IMR-90 (cell line): ENCODE data around the gene DBNDD1. TPM values are rescaled to one million over a fixed set of nuclear protein-coding genes. Genes with fewer than 3 reads are reported as not detected.

Source experiments
- ATAC-seq: fragments of 200-7000 bp; cut with Tn5 transposase; 2 replicates; pipeline ENCODE4 v1.9.1; 2020; ENCODE audit warnings: low read depth, mild to moderate bottlenecking, moderate library complexity
- BruUV-seq: library from RNA; stranded (reverse); fragments of 400-500 nt; replicated peaks from 2 replicates; lab custom pipeline; 2021; lab: Mats Ljungman, UMichigan
- CTCF ChIA-PET: fragments of 300-600 bp; formaldehyde crosslinking; extraction: SDS; loops from one replicate; lab custom pipeline; 2021; ENCODE audit warnings: antibody characterized with exemption; lab: Yijun Ruan, JAX
- POLR2A ChIA-PET: fragments of 300-600 bp; sonication (Branson Sonifier 250); formaldehyde crosslinking; loops from one replicate; lab custom pipeline; 2022; ENCODE audit warnings: antibody characterized with exemption; ENCODE audit not compliant: unreplicated experiment; lab: Charles Lee
- DNase-seq: peaks from one replicate; pipeline ENCODE4 v3.0.0; 2013
- H2AFZ ChIP-seq: replicated peaks from 2 replicates; pipeline ENCODE3; 2013; ENCODE audit warnings: low read length, mild to moderate bottlenecking; ENCODE audit not compliant: poor library complexity
- H2AK5ac ChIP-seq: 2 replicates; pipeline ENCODE4 v1.6.1; 2013; ENCODE audit warnings: low read depth, low read length, inconsistent platforms
- H2AK9ac ChIP-seq: replicated peaks from 2 replicates; pipeline ENCODE3; 2013; ENCODE audit warnings: mild to moderate bottlenecking, low read depth, low read length, moderate library complexity; ENCODE audit not compliant: poor library complexity
- H2BK120ac ChIP-seq: 2 replicates; pipeline ENCODE4 v1.6.1; 2013; ENCODE audit warnings: low read depth, low read length, inconsistent platforms
- H2BK15ac ChIP-seq: 3 replicates; pipeline ENCODE4 v1.6.1; 2013; ENCODE audit warnings: low read depth, low read length, inconsistent platforms
- H2BK20ac ChIP-seq: 2 replicates; pipeline ENCODE4 v1.6.1; 2013; ENCODE audit warnings: low read depth, mild to moderate bottlenecking, inconsistent platforms, low read length, moderate library complexity
- H2BK5ac ChIP-seq: 2 replicates; pipeline ENCODE4 v1.6.1; 2013; ENCODE audit warnings: mild to moderate bottlenecking, low read depth, low read length, inconsistent platforms; ENCODE audit not compliant: poor library complexity, severe bottlenecking
- H3K14ac ChIP-seq: replicated peaks from 2 replicates; pipeline ENCODE4 v1.6.1; 2013; ENCODE audit warnings: low read depth, low read length, inconsistent platforms
- H3K18ac ChIP-seq: 2 replicates; pipeline ENCODE4 v1.6.1; 2013; ENCODE audit warnings: low read depth, low read length, control low read depth
- H3K23ac ChIP-seq: 2 replicates; pipeline ENCODE4 v1.6.1; 2013; ENCODE audit warnings: low read depth, low read length, inconsistent platforms
- H3K27ac ChIP-seq: 2 replicates; pipeline ENCODE4 v1.5.1; 2013; ENCODE audit warnings: mild to moderate bottlenecking, control low read depth, low read length; ENCODE audit not compliant: insufficient read depth
- H3K27me3 ChIP-seq: 2 replicates; pipeline ENCODE4 v1.6.1; 2013; ENCODE audit warnings: low read length; ENCODE audit not compliant: control insufficient read depth, insufficient read depth
- H3K36me3 ChIP-seq: 2 replicates; pipeline ENCODE4 v1.6.1; 2013; ENCODE audit warnings: low read length, mixed read lengths; ENCODE audit not compliant: control insufficient read depth, insufficient read depth
- H3K4ac ChIP-seq: 2 replicates; pipeline ENCODE4 v1.6.1; 2013; ENCODE audit warnings: low read depth, low read length, inconsistent platforms
- H3K4me1 ChIP-seq: 2 replicates; pipeline ENCODE4 v1.6.1; 2013; ENCODE audit warnings: low read length, mixed read lengths; ENCODE audit not compliant: control insufficient read depth, insufficient read depth
- H3K4me2 ChIP-seq: 2 replicates; pipeline ENCODE4 v1.6.1; 2013; ENCODE audit warnings: low read depth, mild to moderate bottlenecking, control low read depth, low read length, moderate library complexity
- H3K4me3 ChIP-seq: 2 replicates; pipeline ENCODE4 v1.5.1; 2013; ENCODE audit warnings: low read depth, mild to moderate bottlenecking, control low read depth, low read length, moderate library complexity; ENCODE audit not compliant: insufficient read depth
- H3K56ac ChIP-seq: 2 replicates; pipeline ENCODE4 v1.6.1; 2013; ENCODE audit warnings: low read length, inconsistent platforms; ENCODE audit not compliant: insufficient read depth; ENCODE audit errors: extremely low read depth
- H3K79me1 ChIP-seq, 2 experiments: 2 replicates each; pipeline ENCODE4 v1.6.1; 2013; ENCODE audit warnings: low read length in 2 of 2, inconsistent platforms in 1 of 2, low read depth in 1 of 2
- H3K9ac ChIP-seq: 2 replicates; pipeline ENCODE4 v1.6.1; 2013; ENCODE audit warnings: low read depth, low read length, control low read depth
- H3K9me1 ChIP-seq: 2 replicates; pipeline ENCODE4 v1.6.1; 2013; ENCODE audit warnings: low read length, inconsistent platforms; ENCODE audit not compliant: insufficient read depth
- H3K9me3 ChIP-seq: 2 replicates; pipeline ENCODE4 v1.6.1; 2013; ENCODE audit warnings: low read length; ENCODE audit not compliant: control insufficient read depth, insufficient read depth
- H4K20me1 ChIP-seq: 2 replicates; pipeline ENCODE4 v1.6.1; 2013; ENCODE audit warnings: low read length, inconsistent platforms; ENCODE audit not compliant: insufficient read depth
- H4K5ac ChIP-seq: 2 replicates; pipeline ENCODE4 v1.6.1; 2013; ENCODE audit warnings: mild to moderate bottlenecking, low read depth, low read length, control low read depth
- H4K8ac ChIP-seq, 2 experiments: 2 replicates each; pipeline ENCODE4 v1.6.1; 2013; ENCODE audit warnings: low read depth in 2 of 2, low read length in 2 of 2, control low read depth in 1 of 2, inconsistent platforms in 1 of 2
- H4K91ac ChIP-seq: 2 replicates; pipeline ENCODE4 v1.6.1; 2013; ENCODE audit warnings: low read depth, low read length, inconsistent platforms; ENCODE audit not compliant: insufficient read depth
- BHLHE40 ChIP-seq: fragments of 150-350 bp; IDR thresholded peaks from 2 replicates; pipeline ENCODE4 v1.6.1; 2016; ENCODE audit warnings: mild to moderate bottlenecking, low read depth, low read length
- CEBPB ChIP-seq: IDR thresholded peaks from 2 replicates; pipeline ENCODE4 v1.6.1; 2012; ENCODE audit warnings: low read depth, low read length, improper control_type of control experiment
- CHD1 ChIP-seq: IDR thresholded peaks from 2 replicates; pipeline ENCODE4 v1.6.1; 2012; ENCODE audit warnings: low read depth, low read length, improper control_type of control experiment
- ELK1 ChIP-seq: fragments of 150-350 bp; IDR thresholded peaks from 2 replicates; pipeline ENCODE4 v1.6.1; 2016; ENCODE audit warnings: low read depth, mild to moderate bottlenecking, low read length, moderate library complexity, borderline replicate concordance
- FOS ChIP-seq: fragments of 150-350 bp; IDR thresholded peaks from 2 replicates; pipeline ENCODE4 v1.6.1; 2016; ENCODE audit warnings: low read depth, low read length
- MAFK ChIP-seq: IDR thresholded peaks from 2 replicates; pipeline ENCODE4 v1.6.1; 2012; ENCODE audit warnings: low read depth, low read length, improper control_type of control experiment
- MAZ ChIP-seq: IDR thresholded peaks from 2 replicates; pipeline ENCODE4 v1.6.1; 2012; ENCODE audit warnings: low read depth, mild to moderate bottlenecking, low read length, improper control_type of control experiment, moderate library complexity, borderline replicate concordance
- MXI1 ChIP-seq: IDR thresholded peaks from 2 replicates; pipeline ENCODE4 v1.6.1; 2012; ENCODE audit warnings: low read depth, mild to moderate bottlenecking, low read length, moderate library complexity, borderline replicate concordance
- NFE2L2 ChIP-seq: fragments of 150-350 bp; IDR thresholded peaks from 2 replicates; pipeline ENCODE4 v1.6.1; 2016; ENCODE audit warnings: low read depth, mild to moderate bottlenecking, low read length
- POLR2A ChIP-seq: IDR thresholded peaks from 2 replicates; pipeline ENCODE4 v1.6.1; 2012; ENCODE audit warnings: mild to moderate bottlenecking, low read depth, low read length
- RAD21 ChIP-seq: IDR thresholded peaks from 2 replicates; pipeline ENCODE4 v1.6.1; 2012; ENCODE audit warnings: low read length, improper control_type of control experiment
- RCOR1 ChIP-seq: IDR thresholded peaks from 2 replicates; pipeline ENCODE4 v1.6.1; 2012; ENCODE audit warnings: mild to moderate bottlenecking, low read length, improper control_type of control experiment; ENCODE audit not compliant: insufficient replicate concordance
- RFX5 ChIP-seq: IDR thresholded peaks from 2 replicates; pipeline ENCODE4 v1.8.0; 2012; ENCODE audit warnings: low read depth, mild to moderate bottlenecking, low read length, moderate library complexity
- SMC3 ChIP-seq: fragments of 150-350 bp; IDR thresholded peaks from 2 replicates; pipeline ENCODE4 v1.6.1; 2016; ENCODE audit warnings: low read depth, mild to moderate bottlenecking, antibody characterized with exemption, low read length, moderate library complexity
- USF2 ChIP-seq: fragments of 150-350 bp; IDR thresholded peaks from 2 replicates; pipeline ENCODE4 v1.6.1; 2017; ENCODE audit warnings: mild to moderate bottlenecking, antibody characterized with exemption, low read length, low read depth
- WGBS, 2 experiments: methylation state at CpG; one replicate each; pipeline versions ENCODE4 v1.1.5 to v1.1.7; 2013; ENCODE audit warnings: missing lambda C conversion rate in 2 of 2; ENCODE audit not compliant: insufficient read length in 1 of 2; ENCODE audit errors: extremely low coverage in 2 of 2; 5-methylcytosine and 5-hydroxymethylcytosine counted together
- dilution Hi-C: fragments of 300-500 bp; cut with HindIII; formaldehyde crosslinking; loops from one replicate; pipeline ENCODE4 v1.14.3; 2018; ENCODE audit warnings: low sequenced_read_pairs; ENCODE audit not compliant: unreplicated experiment
- in situ Hi-C: fragments of 300-500 bp; cut with MboI; formaldehyde crosslinking; loops from 3 replicates; pipeline ENCODE4 v1.14.3; 2019; ENCODE audit warnings: low sequenced_read_pairs, inconsistent platforms, mixed read lengths
- intact Hi-C: fragments of 100-400 bp; cut with micrococcal nuclease; formaldehyde crosslinking; loops from 2 replicates; pipeline ENCODE4 v1.10.0; 2022
- polyA plus RNA-seq, 3 experiments: library from polyadenylated mRNA; depleted of rRNA; stranded (reverse); fragments of >200 nt; gene quantifications; 2 replicates each; pipeline ENCODE4 v1.2.3, GENCODE V29; 2012; ENCODE audit warnings: low replicate concordance in 1 of 3
- total RNA-seq: library from RNA; depleted of rRNA; stranded (reverse); fragments of >200 nt; gene quantifications from 2 replicates; pipeline ENCODE4 v1.2.3, GENCODE V29; 2012
- TF ChIP-seq, protein P1 (sequence below): conservative IDR thresholded peaks from 2 replicates; pipeline ENCODE4 v1.5.1; 2012; ENCODE audit warnings: mild to moderate bottlenecking, low read depth, low read length, improper control_type of control experiment

Gene DBNDD1
- total and polyA plus RNA-seq, 2 of the 4 experiments (the other 2 are of a cell fraction), result 3.4 to 23.0 TPM

GRCh38 chr16:89957216-89957785 lies 62.0 kb downstream of the DBNDD1 start:
- Histone ChIP-seq H4K5ac (no peak overlapping the region), H4K91ac (no peak overlapping the region), H3K9me1 (no peaks in the 10 kb centered on the region; the same call in 1 of the 2 replicates), H3K23ac (no peak overlapping the region), H3K4me1 (no peaks in the 10 kb centered on the region), H4K20me1 (peaks cover 20% of the 10 kb centered on the region), H3K27ac (no peak overlapping the region), H3K27me3 (no peaks in the 10 kb centered on the region), H4K8ac (no peak overlapping the region), H3K14ac (no peak overlapping the region), H2BK20ac (no peak overlapping the region), H3K18ac (no peak overlapping the region), H3K4ac (no peak overlapping the region), H2AK9ac (no peak overlapping the region), H2AK5ac (no peak overlapping the region), H3K36me3 (peaks cover 48% of the 10 kb centered on the region), H2BK15ac (no peak overlapping the region), H3K9ac (no peak overlapping the region), H3K56ac (no peak overlapping the region), H3K4me3 (no peak overlapping the region), H2AFZ (no peak overlapping the region), H3K79me1 (peaks cover 6 to 50% of the 10 kb centered on the region in 2 experiments), H3K4me2 (no peak overlapping the region), H2BK120ac (no peak overlapping the region), H3K9me3 (no peaks in the 10 kb centered on the region), H2BK5ac (no peak overlapping the region)
- ChIA-PET POLR2A (no interaction called here), CTCF (no interaction called here)
- intact Hi-C loops, result no loop called here
- in situ Hi-C loops, result no loop called here
- no TSS peak for BruUV-seq
- dilution Hi-C loops, result no loop called here
- 97% methylated on average over 16 of the region's 23 CpGs; no CpG with 5 or more reads in 1 of the 2 experiments for WGBS, 2 experiments
- ATAC-seq, result no peak
- DNase-seq, result no peak
- no peak for TF ChIP-seq MAZ
- TF ChIP-seq NFE2L2, result no peak
- TF ChIP-seq RFX5, result no peak
- no peak for TF ChIP-seq SMC3
- TF ChIP-seq MXI1, result no peak
- TF ChIP-seq ELK1, result no peak
- TF ChIP-seq CHD1, result no peak
- no peak for TF ChIP-seq POLR2A
- no peak for TF ChIP-seq MAFK
- TF ChIP-seq RAD21, result no peak
- TF ChIP-seq, protein P1, sequence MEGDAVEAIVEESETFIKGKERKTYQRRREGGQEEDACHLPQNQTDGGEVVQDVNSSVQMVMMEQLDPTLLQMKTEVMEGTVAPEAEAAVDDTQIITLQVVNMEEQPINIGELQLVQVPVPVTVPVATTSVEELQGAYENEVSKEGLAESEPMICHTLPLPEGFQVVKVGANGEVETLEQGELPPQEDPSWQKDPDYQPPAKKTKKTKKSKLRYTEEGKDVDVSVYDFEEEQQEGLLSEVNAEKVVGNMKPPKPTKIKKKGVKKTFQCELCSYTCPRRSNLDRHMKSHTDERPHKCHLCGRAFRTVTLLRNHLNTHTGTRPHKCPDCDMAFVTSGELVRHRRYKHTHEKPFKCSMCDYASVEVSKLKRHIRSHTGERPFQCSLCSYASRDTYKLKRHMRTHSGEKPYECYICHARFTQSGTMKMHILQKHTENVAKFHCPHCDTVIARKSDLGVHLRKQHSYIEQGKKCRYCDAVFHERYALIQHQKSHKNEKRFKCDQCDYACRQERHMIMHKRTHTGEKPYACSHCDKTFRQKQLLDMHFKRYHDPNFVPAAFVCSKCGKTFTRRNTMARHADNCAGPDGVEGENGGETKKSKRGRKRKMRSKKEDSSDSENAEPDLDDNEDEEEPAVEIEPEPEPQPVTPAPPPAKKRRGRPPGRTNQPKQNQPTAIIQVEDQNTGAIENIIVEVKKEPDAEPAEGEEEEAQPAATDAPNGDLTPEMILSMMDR, result no peak
- TF ChIP-seq CEBPB, result no peak
- TF ChIP-seq FOS, result no peak
- TF ChIP-seq USF2, result no peak
- TF ChIP-seq RCOR1, result no peak
- TF ChIP-seq BHLHE40, result no peak
